SK-N-SH (cell line): ENCODE measurements around the gene NEDD8. TPM values are rescaled to one million over a fixed set of nuclear protein-coding genes. Genes with fewer than 3 reads are reported as not detected.

Experiments used
- CTCF ChIA-PET: fragments of 300-600, 350-600 bp; formaldehyde crosslinking; extraction: SDS; loops from one replicate; lab custom pipeline; 2021; lab: Yijun Ruan, JAX
- POLR2A ChIA-PET: fragments of 350-600 bp; sonication (Branson Sonifier 250); formaldehyde crosslinking; extraction: SDS; loops from one replicate; lab custom pipeline; 2020; ENCODE audit warnings: antibody characterized with exemption, inconsistent platforms; lab: Yijun Ruan, JAX
- DNase-seq: peaks from one replicate; pipeline ENCODE4 v3.0.0; 2012
- H2AFZ ChIP-seq: fragments of 200-600 bp; sonication (generic); 2 replicates; pipeline ENCODE4 v1.8.1; 2016; ENCODE audit warnings: antibody characterized with exemption, mild to moderate bottlenecking, low read depth
- H3F3A ChIP-seq: fragments of 200-600 bp; sonication (generic); replicated peaks from 2 replicates; pipeline ENCODE3; 2016; ENCODE audit warnings: antibody characterized with exemption, mild to moderate bottlenecking; ENCODE audit not compliant: insufficient read depth
- H3K27ac ChIP-seq, 2 experiments: fragments of 200-500 bp in 1 of 2; fragments of 200-600 bp in 1 of 2; sonication (Bioruptor generic) in 1 of 2; sonication (generic), shearing (Covaris generic) in 1 of 2; 2 replicates each; pipeline versions ENCODE4 v1.5.1 to v1.6.1; 2014 to 2016; ENCODE audit warnings: low read depth in 2 of 2, inconsistent platforms in 1 of 2, low read length in 1 of 2, mild to moderate bottlenecking in 1 of 2, mixed read lengths in 1 of 2
- H3K27me3 ChIP-seq: fragments of 200-600 bp; sonication (generic), shearing (Covaris generic); 2 replicates; pipeline ENCODE4 v1.6.1; 2016; ENCODE audit warnings: mixed run types; ENCODE audit not compliant: insufficient read depth
- H3K36me3 ChIP-seq, 2 experiments: fragments of 200-500 bp in 1 of 2; fragments of 200-600 bp in 1 of 2; sonication (Bioruptor generic) in 1 of 2; sonication (generic) in 1 of 2; replicated peaks in 1 of 2; 2 replicates each; pipeline versions ENCODE3 to v1.5.1; 2014 to 2016; ENCODE audit warnings: low read length in 1 of 2, mild to moderate bottlenecking in 1 of 2; ENCODE audit not compliant: insufficient read depth in 2 of 2, control insufficient read depth in 1 of 2
- H3K4me1 ChIP-seq, 2 experiments: fragments of 200-500 bp in 1 of 2; fragments of 200-600 bp in 1 of 2; sonication (Bioruptor generic) in 1 of 2; sonication (generic), shearing (Covaris generic) in 1 of 2; 2 replicates each; pipeline versions ENCODE4 v1.5.1 to v1.6.1; 2014 to 2016; ENCODE audit warnings: low read depth in 1 of 2, low read length in 1 of 2, mixed run types in 1 of 2; ENCODE audit not compliant: insufficient read depth in 2 of 2, control insufficient read depth in 1 of 2
- H3K4me2 ChIP-seq: fragments of 200-600 bp; sonication (generic), shearing (Covaris generic); 2 replicates; pipeline ENCODE4 v1.6.1; 2017; ENCODE audit warnings: mixed run types
- H3K4me3 ChIP-seq, 2 experiments: fragments of 200-500 bp in 1 of 2; fragments of 200-600 bp in 1 of 2; sonication (Bioruptor generic) in 1 of 2; sonication (generic), shearing (Covaris generic) in 1 of 2; 2 replicates each; pipeline versions ENCODE4 v1.5.1 to v1.8.1; 2014 to 2016; ENCODE audit warnings: low read depth in 2 of 2, inconsistent platforms in 1 of 2, low read length in 1 of 2, mild to moderate bottlenecking in 1 of 2, mixed read lengths in 1 of 2, moderate library complexity in 1 of 2
- H3K79me2 ChIP-seq: fragments of 200-600 bp; sonication (generic); 2 replicates; pipeline ENCODE4 v1.8.1; 2017; ENCODE audit warnings: mild to moderate bottlenecking; ENCODE audit not compliant: insufficient read depth
- H3K9ac ChIP-seq: fragments of 200-600 bp; sonication (generic); 2 replicates; pipeline ENCODE4 v1.6.1; 2017; ENCODE audit warnings: mixed run types
- H3K9me2 ChIP-seq: fragments of 200-600 bp; sonication (generic); 2 replicates; pipeline ENCODE4 v1.6.1; 2017; ENCODE audit warnings: mixed run types
- H3K9me3 ChIP-seq: fragments of 200-600 bp; sonication (generic); 2 replicates; pipeline ENCODE4 v1.6.1; 2017; ENCODE audit warnings: mixed run types, mild to moderate bottlenecking, moderate library complexity
- H4K20me1 ChIP-seq: fragments of 200-600 bp; sonication (generic); 2 replicates; pipeline ENCODE4 v1.6.1; 2017; ENCODE audit warnings: mild to moderate bottlenecking, mixed run types; ENCODE audit not compliant: insufficient read depth
- CTCF ChIP-seq: fragments of 200-600 bp; sonication (generic); IDR thresholded peaks from 2 replicates; pipeline ENCODE4 v1.6.1; 2017; ENCODE audit warnings: antibody characterized with exemption, mild to moderate bottlenecking, moderate library complexity
- EZH2phosphoT487 ChIP-seq: fragments of 200-600 bp; sonication (generic); IDR thresholded peaks from 2 replicates; pipeline ENCODE4 v1.6.1; 2017; ENCODE audit warnings: low read depth, mixed run types, mild to moderate bottlenecking, antibody characterized with exemption, moderate library complexity, borderline replicate concordance
- FOXJ3 ChIP-seq: sonication (generic); formaldehyde crosslinking; IDR thresholded peaks from 2 replicates; pipeline ENCODE4 v1.5.1; 2020; ENCODE audit warnings: mild to moderate bottlenecking, missing genetic modification reagents
- GATA2 ChIP-seq: sonication (generic); formaldehyde crosslinking; IDR thresholded peaks from 2 replicates; pipeline ENCODE4 v1.5.0; 2020; ENCODE audit warnings: mild to moderate bottlenecking, missing genetic modification reagents
- IRF3 ChIP-seq: fragments of 150-350 bp; IDR thresholded peaks from 2 replicates; pipeline ENCODE4 v1.6.1; 2016; ENCODE audit warnings: mild to moderate bottlenecking, low read depth, low read length
- JUND ChIP-seq: IDR thresholded peaks from 2 replicates; pipeline ENCODE4 v1.4.0; 2012
- MEF2A ChIP-seq: IDR thresholded peaks from 2 replicates; pipeline ENCODE4 v1.4.0; 2012; ENCODE audit warnings: low read depth, borderline replicate concordance
- MXI1 ChIP-seq: IDR thresholded peaks from 2 replicates; pipeline ENCODE4 v1.6.1; 2012; ENCODE audit warnings: mild to moderate bottlenecking, low read depth, low read length, improper control_type of control experiment
- RCOR1 ChIP-seq: fragments of 150-350 bp; IDR thresholded peaks from 2 replicates; pipeline ENCODE4 v1.6.1; 2017; ENCODE audit warnings: antibody characterized with exemption, low read length
- RFX5 ChIP-seq: IDR thresholded peaks from 2 replicates; pipeline ENCODE4 v1.6.1; 2012; ENCODE audit warnings: mild to moderate bottlenecking, improper control_type of control experiment, low read length
- SIN3A ChIP-seq: IDR thresholded peaks from 2 replicates; pipeline ENCODE4 v1.6.1; 2012; ENCODE audit warnings: low read depth, mild to moderate bottlenecking, low read length, moderate library complexity, borderline replicate concordance
- SMC3 ChIP-seq: IDR thresholded peaks from 2 replicates; pipeline ENCODE4 v1.6.1; 2012; ENCODE audit warnings: low read depth, low read length, improper control_type of control experiment
- TAF1 ChIP-seq: IDR thresholded peaks from 2 replicates; pipeline ENCODE4 v1.6.1; 2012; ENCODE audit warnings: low read depth, mild to moderate bottlenecking, low read length, moderate library complexity, borderline replicate concordance
- TCF12 ChIP-seq: IDR thresholded peaks from 2 replicates; pipeline ENCODE4 v1.4.0; 2012
- TEAD4 ChIP-seq: IDR thresholded peaks from 2 replicates; pipeline ENCODE4 v1.4.0; 2012; ENCODE audit warnings: mild to moderate bottlenecking, borderline replicate concordance; ENCODE audit not compliant: insufficient read depth
- WGBS: methylation state at CpG from one replicate; pipeline ENCODE4 v1.1.6; 2017; ENCODE audit warnings: low lambda C conversion rate; 5-methylcytosine and 5-hydroxymethylcytosine counted together
- polyA plus RNA-seq, 3 experiments: library from polyadenylated mRNA; depleted of rRNA; stranded (reverse); fragments of >200 nt; gene quantifications; 2 replicates each; pipeline ENCODE4 v1.2.3, GENCODE V29; 2012
- TF ChIP-seq, protein P1 (sequence below): IDR thresholded peaks from 2 replicates; pipeline ENCODE4 v1.4.0; 2012; ENCODE audit warnings: low read depth, borderline replicate concordance
- TF ChIP-seq, protein P2 (sequence below): IDR thresholded peaks from 2 replicates; pipeline ENCODE4 v1.4.0; 2012; ENCODE audit warnings: low read depth

NEDD8 gene
- polyA plus RNA-seq, 1 of the 3 experiments (the other 2 are of a cell fraction), result 534 TPM

DNA sequence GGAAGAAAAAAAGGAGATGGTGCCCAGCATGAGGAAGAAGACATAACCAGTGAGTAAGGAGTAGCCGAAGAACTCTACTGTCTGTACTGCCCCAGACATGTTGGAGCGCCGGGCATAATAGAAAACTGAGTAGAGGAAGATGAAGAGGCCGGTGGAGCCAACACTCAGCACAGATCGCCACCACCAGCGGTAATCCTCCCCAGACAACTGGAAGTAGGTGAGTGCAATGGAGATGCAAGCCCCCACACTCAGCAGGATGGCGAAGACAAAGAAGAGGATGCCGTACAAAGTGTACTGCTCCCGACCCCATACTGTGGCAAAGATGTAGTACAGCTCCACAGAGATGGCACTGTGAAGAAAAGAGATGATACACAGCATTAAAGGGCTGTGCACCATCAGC, 42.7 kb downstream of the NEDD8 start:
- ChIA-PET CTCF (interaction anchor here (0.7 to 2.6 kb wide), 5 partner anchors 9 to 131 kb away, joined by 3 to 8 read pairs (median 5); partner anchors contain the start of genes CIDEB and TINF2), POLR2A (interaction anchor here (0.6 to 3.2 kb wide), 7 partner anchors 11 to 53 kb away, joined by 3 to 10 read pairs (median 5); partner anchors contain the start of genes CHMP4A, EMC9, PSME2 and RNF31)
- Histone ChIP-seq H4K20me1 (no peaks in the 10 kb centered on the region), H3K4me2 (peak overlapping the region; percentile 98), H3F3A (peaks cover 13% of the 10 kb centered on the region), H3K27ac (peak overlapping the region; percentile 72 to 82), H3K9ac (peak overlapping the region; percentile 57; the same call in 1 of the 2 replicates), H3K4me3 (no peak overlapping the region), H3K79me2 (peaks cover 51% of the 10 kb centered on the region), H3K36me3 (peaks cover 35 to 54% of the 10 kb centered on the region in 2 experiments), H3K9me3 (no peaks in the 10 kb centered on the region), H2AFZ (peak overlapping the region; percentile 82; the same call in 1 of the 2 replicates), H3K9me2 (no peaks in the 10 kb centered on the region), H3K27me3 (no peaks in the 10 kb centered on the region), H3K4me1 (peaks cover 12 to 23% of the 10 kb centered on the region in 2 experiments)
- DNase-seq, result no peak
- TF ChIP-seq EZH2phosphoT487, result no peak
- TF ChIP-seq FOXJ3 (CRISPR knock-in tag), result no peak
- no peak for TF ChIP-seq GATA2
- TF ChIP-seq TEAD4, result no peak
- TF ChIP-seq SIN3A, result no peak
- no peak for TF ChIP-seq SMC3
- TF ChIP-seq TAF1, result no peak
- TF ChIP-seq IRF3, result no peak
- TF ChIP-seq MEF2A, result no peak
- no peak for TF ChIP-seq JUND
- TF ChIP-seq, protein P1, sequence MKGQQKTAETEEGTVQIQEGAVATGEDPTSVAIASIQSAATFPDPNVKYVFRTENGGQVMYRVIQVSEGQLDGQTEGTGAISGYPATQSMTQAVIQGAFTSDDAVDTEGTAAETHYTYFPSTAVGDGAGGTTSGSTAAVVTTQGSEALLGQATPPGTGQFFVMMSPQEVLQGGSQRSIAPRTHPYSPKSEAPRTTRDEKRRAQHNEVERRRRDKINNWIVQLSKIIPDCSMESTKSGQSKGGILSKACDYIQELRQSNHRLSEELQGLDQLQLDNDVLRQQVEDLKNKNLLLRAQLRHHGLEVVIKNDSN, result no peak
- TF ChIP-seq, protein P2, sequence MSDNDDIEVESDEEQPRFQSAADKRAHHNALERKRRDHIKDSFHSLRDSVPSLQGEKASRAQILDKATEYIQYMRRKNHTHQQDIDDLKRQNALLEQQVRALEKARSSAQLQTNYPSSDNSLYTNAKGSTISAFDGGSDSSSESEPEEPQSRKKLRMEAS, result no peak
- TF ChIP-seq CTCF, result no peak
- no peak for TF ChIP-seq RCOR1
- TF ChIP-seq MXI1, result no peak
- no peak for TF ChIP-seq TCF12
- no peak for TF ChIP-seq RFX5
- 94% methylated on average over 9 of the region's 9 CpGs for WGBS
